Measurements from ENCODE around the gene PLAC8.

- TF ChIP-seq POLR2A (IDR thresholded peaks at IDR 0.05) (no peak), CTCF (IDR thresholded peaks at IDR 0.05) (no peak)
Measured at GRCh38 chr4:83113429-83113786, 1.1 kb downstream of the PLAC8 start.

Data from esophagus squamous epithelium (tissue), 4 donors.